Vagina (tissue), 2 donors: ENCODE data around the gene ZMAT5.

ENCODE experiments used
- POLR2A ChIP-seq, 2 donors: fragments of 450-650 bp; IDR thresholded peaks; one replicate each; pipeline ENCODE4 v1.6.1; 2017; ENCODE audit warnings: antibody characterized with exemption in 2 of 2, mild to moderate bottlenecking in 2 of 2, moderate library complexity in 2 of 2
- POLR2AphosphoS5 ChIP-seq, 2 donors: sonication (generic); formaldehyde crosslinking; IDR thresholded peaks; one replicate each; pipeline ENCODE4 v1.9.0; 2017; ENCODE audit warnings: antibody characterized with exemption in 2 of 2, mild to moderate bottlenecking in 2 of 2, low read depth in 1 of 2; ENCODE audit not compliant: insufficient read depth in 1 of 2
- TF ChIP-seq, protein P1 (sequence below), 3 experiments: fragments of 450-650 bp in 2 of 3; fragments of 200-600 bp in 1 of 3; sonication (generic) in 1 of 3; IDR thresholded peaks; one replicate each; pipeline ENCODE4 v1.5.1; 2017 to 2019; ENCODE audit warnings: antibody characterized with exemption in 3 of 3, mild to moderate bottlenecking in 2 of 3, moderate library complexity in 2 of 3

DNA sequence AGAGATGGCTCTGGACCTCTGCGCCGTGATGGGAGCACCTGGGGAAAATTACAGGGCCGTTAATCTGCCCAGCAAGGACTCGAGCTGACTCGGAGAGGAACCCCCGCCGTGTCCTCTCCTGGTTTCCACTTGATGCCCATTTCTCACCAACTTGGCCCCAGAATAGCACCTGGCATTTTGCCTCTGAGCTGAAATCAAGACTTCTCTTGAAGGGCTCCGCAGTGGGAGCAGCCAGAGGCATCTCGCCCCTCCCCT, 66.0 kb downstream of the ZMAT5 start:
- TF ChIP-seq, protein P1, sequence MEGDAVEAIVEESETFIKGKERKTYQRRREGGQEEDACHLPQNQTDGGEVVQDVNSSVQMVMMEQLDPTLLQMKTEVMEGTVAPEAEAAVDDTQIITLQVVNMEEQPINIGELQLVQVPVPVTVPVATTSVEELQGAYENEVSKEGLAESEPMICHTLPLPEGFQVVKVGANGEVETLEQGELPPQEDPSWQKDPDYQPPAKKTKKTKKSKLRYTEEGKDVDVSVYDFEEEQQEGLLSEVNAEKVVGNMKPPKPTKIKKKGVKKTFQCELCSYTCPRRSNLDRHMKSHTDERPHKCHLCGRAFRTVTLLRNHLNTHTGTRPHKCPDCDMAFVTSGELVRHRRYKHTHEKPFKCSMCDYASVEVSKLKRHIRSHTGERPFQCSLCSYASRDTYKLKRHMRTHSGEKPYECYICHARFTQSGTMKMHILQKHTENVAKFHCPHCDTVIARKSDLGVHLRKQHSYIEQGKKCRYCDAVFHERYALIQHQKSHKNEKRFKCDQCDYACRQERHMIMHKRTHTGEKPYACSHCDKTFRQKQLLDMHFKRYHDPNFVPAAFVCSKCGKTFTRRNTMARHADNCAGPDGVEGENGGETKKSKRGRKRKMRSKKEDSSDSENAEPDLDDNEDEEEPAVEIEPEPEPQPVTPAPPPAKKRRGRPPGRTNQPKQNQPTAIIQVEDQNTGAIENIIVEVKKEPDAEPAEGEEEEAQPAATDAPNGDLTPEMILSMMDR (IDR thresholded peaks at IDR 0.05), result no peak
- TF ChIP-seq POLR2AphosphoS5 (IDR thresholded peaks at IDR 0.05; ENCODE audit: insufficient read depth in 1 of 2, low read depth in 1 of 2), result no peak
- no peak for TF ChIP-seq POLR2A (IDR thresholded peaks at IDR 0.05)
